ENCODE measurements around the gene PTGES3.

Gene PTGES3

DNA sequence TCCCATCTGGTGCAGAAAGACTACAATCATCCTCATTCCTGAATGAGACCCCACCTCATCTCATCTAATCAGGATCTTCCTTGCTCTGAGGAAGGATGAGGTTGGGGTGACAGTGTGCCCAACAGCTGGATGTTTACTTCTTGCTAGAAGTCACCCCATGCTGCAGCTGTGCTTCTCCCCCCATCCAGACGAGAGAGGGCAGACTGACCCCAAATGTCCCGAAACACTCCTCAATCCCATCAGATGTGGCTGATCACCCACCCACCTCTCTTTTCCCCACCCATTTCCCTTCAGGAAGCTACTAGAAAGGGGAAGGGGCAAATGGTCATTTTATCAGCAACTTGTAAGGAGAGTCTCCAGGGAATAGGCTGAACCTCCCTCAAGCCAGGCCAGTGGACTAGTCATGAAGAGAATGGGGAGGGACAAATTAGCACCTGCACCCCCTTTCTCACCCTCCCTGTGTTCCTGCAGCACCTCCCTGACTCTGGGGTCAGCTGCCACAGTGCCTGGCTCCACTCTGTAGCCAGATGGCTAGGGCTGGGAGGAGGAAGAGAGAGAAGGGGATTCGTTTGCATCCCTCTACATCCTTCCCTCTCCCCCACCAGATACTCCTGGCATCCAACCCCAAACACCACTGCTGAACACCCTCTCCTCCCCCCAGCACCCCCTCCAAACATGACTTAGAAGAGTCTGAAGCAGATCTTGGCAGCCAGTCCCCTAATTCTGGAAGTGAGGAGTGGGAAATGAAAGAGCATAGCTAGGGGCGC, 55.2 kb downstream of the PTGES3 start:
- Histone ChIP-seq H3K36me3 (ENCODE audit: insufficient read depth, low read length) (no peaks in the 10 kb centered on the region), H3K9ac (ENCODE audit: low read depth, low read length) (no peak overlapping the region), H3K9me3 (ENCODE audit: control insufficient read depth, insufficient read depth, low read length) (no peaks in the 10 kb centered on the region), H3K4me1 (ENCODE audit: insufficient read depth, low read length) (peaks cover 28% of the 10 kb centered on the region)

DNA sequence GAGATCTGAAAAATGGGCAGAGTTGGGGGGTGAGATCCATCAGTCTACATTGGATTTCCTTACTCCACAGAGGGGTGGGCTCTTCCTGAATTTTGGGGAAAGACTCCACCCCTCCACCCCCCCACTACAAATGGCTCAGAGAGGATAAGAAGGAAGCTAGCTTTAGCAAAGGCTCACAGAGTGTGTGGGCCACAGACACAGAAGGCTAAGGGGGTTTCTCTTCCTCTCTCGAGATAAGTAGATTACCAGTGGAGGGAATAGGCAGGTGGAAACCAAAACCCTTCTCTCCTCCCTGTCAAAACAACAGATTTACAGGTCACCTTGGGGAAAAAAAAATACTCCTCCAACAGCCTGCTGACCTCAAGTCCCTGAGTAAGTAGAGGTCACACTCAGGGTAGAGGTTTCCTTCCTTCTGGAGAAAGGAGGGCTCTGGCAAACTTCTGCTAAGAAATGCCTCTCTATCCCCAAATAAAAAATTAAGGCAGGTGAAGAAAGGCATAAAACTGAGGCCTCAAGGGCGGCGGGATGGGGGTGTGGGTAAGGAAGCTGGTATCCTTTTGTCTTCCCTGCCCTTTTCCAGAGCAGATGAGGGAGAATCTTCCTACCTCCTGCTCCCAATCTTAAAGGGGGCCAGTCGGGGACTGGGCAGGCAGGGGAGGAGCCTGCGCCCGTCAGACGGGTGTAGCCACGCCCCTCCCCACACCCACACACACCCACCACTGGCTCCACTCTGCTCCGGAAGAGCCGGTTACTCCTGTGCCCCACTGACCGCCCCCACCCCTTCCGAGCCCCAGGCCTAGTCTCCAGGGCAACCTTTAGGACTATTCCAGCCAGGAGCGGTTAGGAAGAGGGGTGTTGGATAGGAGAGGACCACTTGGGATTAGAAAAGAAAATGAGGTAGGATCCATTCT, 56.0 kb downstream of the PTGES3 start:
- Histone ChIP-seq H3K9me3 (ENCODE audit: control insufficient read depth, insufficient read depth, low read length) (no peaks in the 10 kb centered on the region), H3K4me1 (ENCODE audit: insufficient read depth, low read length) (peaks cover 28% of the 10 kb centered on the region), H3K9ac (ENCODE audit: low read depth, low read length) (no peak overlapping the region), H3K36me3 (ENCODE audit: insufficient read depth, low read length) (no peaks in the 10 kb centered on the region)

DNA sequence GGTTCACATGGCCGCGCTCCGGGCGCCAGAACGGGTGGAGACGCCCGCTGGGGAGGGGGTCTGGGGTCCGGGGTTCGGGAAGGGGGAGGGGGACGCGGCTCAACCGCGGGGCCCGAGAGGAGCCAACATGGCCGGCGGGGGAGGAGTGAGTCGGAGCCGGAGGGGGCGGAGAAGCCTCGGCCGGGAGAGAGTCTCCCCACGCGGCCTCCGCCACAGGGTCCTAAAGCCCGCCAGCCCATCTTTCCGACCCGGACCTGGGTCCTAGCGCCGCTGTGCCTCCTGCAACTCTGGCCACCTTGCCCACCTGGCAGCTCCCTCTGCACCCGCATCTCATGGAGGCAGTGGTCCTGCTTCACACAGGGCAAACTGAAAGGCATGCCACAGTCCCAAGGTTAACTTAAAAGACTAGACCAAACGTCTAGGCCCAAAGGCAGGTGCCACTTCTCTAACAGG, 57.9 kb downstream of the PTGES3 start, which contains the start of gene BAZ2A:
Gene BAZ2A (minus strand): TSS at position 147 of the 453 bp plus-strand sequence. CDS start 12,796 bp downstream, outside the sequence.
- Histone ChIP-seq H3K9ac (ENCODE audit: low read depth, low read length) (peak within 1 kb of the TSS; percentile 81), H3K36me3 (ENCODE audit: insufficient read depth, low read length) (no peaks in the 10 kb centered on the region), H3K4me1 (ENCODE audit: insufficient read depth, low read length) (peaks cover 28% of the 10 kb centered on the region), H3K9me3 (ENCODE audit: control insufficient read depth, insufficient read depth, low read length) (no peaks in the 10 kb centered on the region)

DNA sequence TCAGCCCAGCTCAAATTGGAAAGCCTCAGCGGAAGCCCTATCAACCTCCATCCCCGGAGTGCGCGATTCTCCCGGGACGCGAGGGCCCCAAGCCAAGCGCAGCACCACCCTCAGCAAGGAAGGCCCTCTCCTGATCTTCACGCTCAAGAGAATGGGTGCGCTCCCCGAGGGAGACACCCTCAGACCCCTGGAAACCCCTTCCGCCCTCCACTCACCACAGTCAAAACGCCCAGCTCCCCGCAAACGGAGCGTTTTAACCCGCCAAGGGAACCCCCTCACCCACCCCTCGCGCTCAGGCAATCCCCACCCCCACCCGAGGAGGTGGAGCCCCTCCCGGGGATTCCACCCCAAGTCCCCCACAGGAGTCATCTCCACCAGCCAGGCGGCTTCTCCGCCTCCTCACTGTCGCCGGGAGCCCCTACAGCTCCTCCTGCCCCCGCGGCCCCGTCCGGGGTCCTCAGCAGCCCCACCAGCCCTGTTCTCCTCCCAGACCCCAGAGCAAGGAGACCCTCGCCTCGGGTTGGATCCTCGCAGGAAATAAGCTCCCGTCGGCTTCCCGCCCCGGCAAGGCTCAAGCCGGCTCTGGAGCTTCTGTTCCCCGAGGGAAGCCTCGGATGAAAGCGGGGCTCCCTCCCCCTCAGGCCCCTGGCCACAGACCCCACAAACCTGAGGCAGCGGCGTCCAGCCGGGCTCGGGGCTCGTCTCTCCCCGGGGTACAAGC, 58.5 kb downstream of the PTGES3 start:
- no peaks in the 10 kb centered on the region for H3K9me3 ChIP-seq (ENCODE audit: control insufficient read depth, insufficient read depth, low read length)
- H3K4me1 ChIP-seq (ENCODE audit: insufficient read depth, low read length) = peaks cover 28% of the 10 kb centered on the region
- no peaks in the 10 kb centered on the region for H3K36me3 ChIP-seq (ENCODE audit: insufficient read depth, low read length)
- H3K9ac ChIP-seq (ENCODE audit: low read depth, low read length) = peak overlapping the region; percentile 81

DNA sequence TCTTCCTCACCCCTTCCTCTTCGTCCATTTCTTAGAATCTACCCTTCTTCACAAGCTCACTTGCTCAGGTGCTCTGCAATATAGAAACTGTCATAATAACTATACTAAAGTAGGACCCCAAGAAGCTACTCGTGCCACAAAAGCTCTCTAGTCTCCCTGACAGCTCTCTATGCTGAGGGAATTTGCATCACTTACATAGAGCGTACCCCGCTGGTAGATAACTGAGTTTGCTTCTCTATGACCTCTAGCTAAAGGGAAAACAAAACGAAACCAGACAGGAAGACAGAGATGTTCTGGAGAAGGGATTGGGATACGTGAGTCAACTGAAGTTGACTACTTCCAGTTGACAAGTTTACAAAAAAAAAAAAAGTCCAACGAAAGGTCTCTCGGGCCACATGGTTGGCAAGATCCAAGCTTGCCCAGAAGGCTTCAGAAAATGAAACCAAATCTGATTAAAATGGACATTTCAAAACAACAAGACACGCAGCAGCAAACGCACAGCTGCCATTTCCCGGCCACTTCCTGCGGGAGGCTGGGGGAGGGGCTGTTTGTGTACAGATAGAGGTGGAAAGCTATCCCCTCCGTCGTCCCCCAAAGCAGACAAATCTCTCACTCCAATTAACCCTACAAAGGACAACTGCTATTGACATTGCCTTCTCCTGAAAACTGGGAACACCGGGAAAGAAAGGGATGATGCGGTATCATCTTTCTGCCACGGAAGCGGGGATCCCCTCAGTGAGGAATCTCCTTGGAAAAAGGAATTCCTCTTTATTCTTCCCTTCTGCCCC, 59.2 kb downstream of the PTGES3 start:
- Histone ChIP-seq H3K9ac (ENCODE audit: low read depth, low read length) (peak overlapping the region; percentile 81; the same call in 1 of the 2 replicates), H3K4me1 (ENCODE audit: insufficient read depth, low read length) (peaks cover 28% of the 10 kb centered on the region), H3K36me3 (ENCODE audit: insufficient read depth, low read length) (no peaks in the 10 kb centered on the region)

DNA sequence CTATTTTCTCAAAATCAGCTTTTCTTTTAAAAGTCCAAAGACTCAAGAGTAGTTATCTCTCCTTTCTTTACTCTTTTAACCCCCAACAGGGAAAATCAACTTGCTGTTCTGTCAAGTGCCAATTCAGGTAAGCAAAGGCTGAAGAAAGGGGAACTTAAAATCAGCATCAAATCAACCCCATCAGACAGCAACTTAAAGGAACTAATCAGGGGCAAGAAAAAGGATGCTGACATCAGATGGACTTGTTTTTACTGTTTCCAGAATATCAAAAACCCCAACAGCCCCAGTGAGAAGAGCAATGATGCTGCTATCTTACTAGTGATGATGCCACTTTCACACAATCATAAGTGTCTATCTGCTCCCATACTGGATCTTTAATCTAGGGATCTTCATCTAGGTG, 61.4 kb downstream of the PTGES3 start:
- H3K36me3 ChIP-seq (ENCODE audit: insufficient read depth, low read length) = no peaks in the 10 kb centered on the region
- H3K9me3 ChIP-seq (ENCODE audit: control insufficient read depth, insufficient read depth, low read length) = no peaks in the 10 kb centered on the region
- H3K9ac ChIP-seq (ENCODE audit: low read depth, low read length) = no peak overlapping the region
- H3K4me1 ChIP-seq (ENCODE audit: insufficient read depth, low read length) = peaks cover 11% of the 10 kb centered on the region

More for the DNA sequence above, 59.2 kb downstream of the PTGES3 start:
- H3K9me3 ChIP-seq (ENCODE audit: control insufficient read depth, insufficient read depth, low read length) = no peaks in the 10 kb centered on the region

DNA sequence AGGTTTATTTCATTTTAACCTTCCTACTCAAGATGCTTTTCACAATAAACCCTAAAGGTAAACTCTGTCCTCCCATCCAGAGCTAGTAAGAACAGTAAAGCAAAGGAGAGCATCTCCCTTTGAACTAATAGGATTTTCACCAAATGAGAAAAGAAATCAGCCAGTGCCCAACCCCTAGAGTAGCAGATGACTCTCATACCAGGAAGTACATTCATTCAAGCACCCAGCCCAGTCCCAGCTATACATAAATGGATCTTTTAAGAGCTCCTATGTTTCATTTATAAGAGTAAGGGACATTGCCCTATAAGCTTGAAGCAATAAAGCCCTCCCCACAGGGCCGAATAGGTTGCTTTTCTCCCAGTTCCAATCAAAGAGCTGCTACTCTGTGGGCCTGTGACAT, 65.5 kb downstream of the PTGES3 start:
- H3K36me3 ChIP-seq (ENCODE audit: insufficient read depth, low read length) = no peaks in the 10 kb centered on the region
- no peaks in the 10 kb centered on the region for H3K9me3 ChIP-seq (ENCODE audit: control insufficient read depth, insufficient read depth, low read length)
- H3K9ac ChIP-seq (ENCODE audit: low read depth, low read length) = no peak overlapping the region
- no peaks in the 10 kb centered on the region for H3K4me1 ChIP-seq (ENCODE audit: insufficient read depth, low read length)

DNA sequence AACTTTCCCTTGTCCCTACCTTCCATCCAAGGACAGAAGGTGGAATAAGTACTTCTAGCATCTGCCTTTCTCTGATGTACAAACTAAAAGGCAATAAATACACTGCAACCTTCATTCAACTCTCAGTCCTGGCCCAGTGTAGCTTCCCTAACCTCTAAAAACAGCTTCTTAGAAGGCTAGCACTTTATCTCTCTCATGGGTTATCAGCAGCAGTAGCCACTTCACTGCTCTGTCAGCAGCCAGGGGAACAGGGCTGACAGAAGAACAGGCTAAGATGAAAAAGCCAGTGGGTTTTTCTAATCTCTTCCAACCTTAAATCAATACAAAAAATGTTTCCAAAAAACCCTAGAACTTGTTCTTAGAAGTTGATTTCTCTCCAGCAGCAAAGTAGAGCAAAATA, 71.2 kb downstream of the PTGES3 start:
- Histone ChIP-seq H3K9ac (ENCODE audit: low read depth, low read length) (no peak overlapping the region), H3K9me3 (ENCODE audit: control insufficient read depth, insufficient read depth, low read length) (no peaks in the 10 kb centered on the region), H3K36me3 (ENCODE audit: insufficient read depth, low read length) (peaks cover 26% of the 10 kb centered on the region), H3K4me1 (ENCODE audit: insufficient read depth, low read length) (no peaks in the 10 kb centered on the region)

DNA sequence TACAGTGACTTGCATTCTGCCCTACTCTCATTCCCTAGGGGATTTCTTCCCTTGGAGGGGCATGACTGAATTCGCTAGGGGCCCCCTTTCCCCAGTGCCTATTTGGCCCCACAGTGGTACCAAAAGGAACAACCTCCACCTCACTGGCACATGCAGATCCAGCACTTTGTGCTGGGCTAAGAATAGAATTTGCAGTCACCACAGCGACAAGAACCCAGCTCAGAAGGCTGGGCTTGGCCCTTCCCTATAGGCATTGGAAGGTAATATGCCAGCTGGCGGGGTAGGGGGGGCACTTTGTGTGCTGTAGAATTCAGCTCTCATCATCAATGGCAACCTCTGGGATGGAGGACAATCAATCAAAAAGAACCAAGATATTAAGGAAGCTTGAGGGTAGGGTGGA, 71.8 kb downstream of the PTGES3 start:
- no peak overlapping the region for H3K9ac ChIP-seq (ENCODE audit: low read depth, low read length)
- peaks cover 29% of the 10 kb centered on the region for H3K36me3 ChIP-seq (ENCODE audit: insufficient read depth, low read length)
- no peaks in the 10 kb centered on the region for H3K4me1 ChIP-seq (ENCODE audit: insufficient read depth, low read length)
- H3K9me3 ChIP-seq (ENCODE audit: control insufficient read depth, insufficient read depth, low read length) = no peaks in the 10 kb centered on the region

DNA sequence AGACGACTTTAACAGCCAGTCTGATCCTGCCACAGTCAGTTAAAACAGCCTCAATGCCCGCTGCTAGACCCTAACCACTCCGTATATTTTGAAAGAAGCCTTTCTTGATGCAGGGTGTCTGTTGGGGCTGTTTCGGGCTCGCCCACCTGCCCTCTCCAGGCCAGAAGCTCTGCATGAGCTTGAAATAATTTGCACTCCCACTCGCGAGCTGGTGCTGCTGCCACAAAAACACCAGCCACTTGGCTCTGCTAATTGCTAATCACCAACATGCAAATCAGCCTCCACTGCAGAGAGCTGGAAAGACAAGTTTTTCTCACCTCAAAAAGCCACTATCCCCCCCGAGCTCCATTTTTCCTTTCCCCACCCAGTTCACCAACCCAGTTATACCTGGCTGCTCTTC, 73.5 kb downstream of the PTGES3 start:
- no peaks in the 10 kb centered on the region for H3K4me1 ChIP-seq (ENCODE audit: insufficient read depth, low read length)
- peaks cover 42% of the 10 kb centered on the region for H3K36me3 ChIP-seq (ENCODE audit: insufficient read depth, low read length)
- H3K9me3 ChIP-seq (ENCODE audit: control insufficient read depth, insufficient read depth, low read length) = no peaks in the 10 kb centered on the region
- no peak overlapping the region for H3K9ac ChIP-seq (ENCODE audit: low read depth, low read length)
